HG03175 (cell line): Measurements from ENCODE around the gene STXBP4.

Experiments used
- ATAC-seq: cut with Tn5 transposase; IDR thresholded peaks from one replicate; pipeline ENCODE4 v1.9.1; 2021; ENCODE audit warnings: mild to moderate bottlenecking, moderate library complexity; ENCODE audit not compliant: unreplicated experiment

STXBP4 gene

GRCh38 chr17:55110521-55110920, 142.0 kb downstream of the STXBP4 start:
- no peak for ATAC-seq

- ATAC-seq: no peak
Measured at GRCh38 chr17:55114283-55114682, 145.7 kb downstream of the STXBP4 start.

DNA sequence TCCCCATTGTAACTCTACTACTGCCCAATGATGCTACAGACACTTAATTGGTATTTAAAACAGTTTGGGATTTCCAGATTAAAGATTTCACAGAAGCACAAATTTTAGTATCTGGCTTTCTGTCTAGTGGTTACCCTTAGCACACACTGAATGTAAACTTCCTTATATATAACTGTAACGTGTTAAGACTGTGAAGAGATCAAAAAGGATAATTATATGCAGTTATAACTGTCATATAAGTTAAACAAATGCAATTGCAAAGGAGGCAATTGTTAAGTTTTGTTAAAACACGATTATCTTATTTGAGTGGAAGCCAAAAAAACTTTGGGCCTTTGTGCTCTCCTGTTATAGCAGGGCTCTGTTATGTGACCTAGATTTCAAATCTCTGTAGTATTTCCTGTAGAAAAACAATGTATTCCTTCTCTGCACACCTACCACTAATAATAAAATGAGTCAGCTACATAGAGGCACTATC, 147.9 kb downstream of the STXBP4 start:
- no peak for ATAC-seq

DNA sequence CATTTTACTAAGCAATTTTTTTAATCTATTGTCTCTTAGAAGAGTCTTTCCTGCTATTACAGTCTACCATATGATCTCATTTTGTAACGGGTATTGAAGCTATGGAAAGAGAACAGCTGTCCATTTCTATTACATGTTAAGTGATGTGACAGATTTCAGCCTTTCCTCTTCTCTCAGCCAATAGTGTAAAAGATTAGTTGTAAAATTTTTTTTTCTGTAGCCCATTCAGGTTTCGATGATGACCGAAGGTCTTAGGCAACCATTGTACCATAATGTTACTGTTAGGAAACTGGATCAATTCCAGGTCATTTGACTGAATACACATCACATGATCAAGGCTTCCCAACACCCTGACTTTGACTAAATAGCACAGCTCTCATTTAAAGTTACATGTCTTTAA, 148.6 kb downstream of the STXBP4 start:
- ATAC-seq: no peak

DNA sequence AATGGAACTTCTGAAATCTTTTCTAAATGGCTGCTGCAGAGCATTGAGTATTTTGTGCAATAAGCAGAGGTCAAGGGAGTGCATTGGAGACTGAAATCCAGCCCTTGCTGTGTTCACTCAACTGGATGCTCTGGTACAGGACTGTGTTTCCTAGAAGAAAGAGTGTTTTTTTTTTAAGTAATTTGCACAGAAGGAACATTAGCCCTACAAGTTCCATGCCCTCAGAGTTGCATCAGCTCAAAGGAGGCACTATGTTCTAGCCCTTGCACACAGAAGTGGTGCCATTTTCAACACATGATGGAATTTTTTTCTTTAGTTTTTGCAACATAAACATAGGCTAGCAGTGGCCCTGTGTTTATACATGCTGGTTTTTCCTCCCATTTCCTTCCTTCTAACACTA, 152.1 kb downstream of the STXBP4 start:
- no peak for ATAC-seq

DNA sequence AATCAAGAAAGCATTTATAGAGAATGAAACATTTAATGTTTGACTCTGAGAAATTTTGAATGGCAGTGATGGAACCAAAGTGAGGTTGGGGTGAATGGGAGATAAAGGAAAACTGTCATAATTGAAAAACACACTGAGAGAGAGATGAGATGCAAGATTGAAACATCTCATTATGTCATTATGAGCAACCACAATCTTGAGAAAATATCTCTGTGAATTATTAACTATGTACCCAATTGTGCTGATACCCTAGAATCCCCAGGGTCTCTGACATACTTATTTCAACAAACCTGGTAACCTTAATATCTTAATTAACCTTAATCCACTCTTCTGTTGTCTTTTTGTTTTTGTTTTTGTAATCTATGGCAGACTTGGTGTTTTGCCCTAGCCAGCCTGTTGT, 152.7 kb downstream of the STXBP4 start:
- ATAC-seq: no peak

DNA sequence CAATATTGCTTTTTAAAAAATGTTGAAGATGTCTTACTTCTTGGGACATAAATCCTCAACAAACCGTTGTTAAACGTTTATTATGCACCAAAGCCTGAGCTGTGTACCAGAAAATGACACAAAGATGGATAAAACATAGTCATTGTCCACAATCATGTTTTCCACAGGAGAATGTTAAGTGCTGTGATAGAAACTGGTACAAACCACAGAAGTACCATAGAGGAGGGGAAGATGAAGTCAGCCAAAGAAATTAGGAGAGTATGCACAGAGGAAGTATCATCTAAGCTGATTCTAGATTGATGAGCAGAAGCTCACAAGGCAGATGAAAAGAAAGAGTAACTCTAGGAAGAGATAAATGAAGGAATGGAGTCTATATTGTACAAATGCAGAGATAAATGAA, 153.5 kb downstream of the STXBP4 start:
- ATAC-seq: no peak

DNA sequence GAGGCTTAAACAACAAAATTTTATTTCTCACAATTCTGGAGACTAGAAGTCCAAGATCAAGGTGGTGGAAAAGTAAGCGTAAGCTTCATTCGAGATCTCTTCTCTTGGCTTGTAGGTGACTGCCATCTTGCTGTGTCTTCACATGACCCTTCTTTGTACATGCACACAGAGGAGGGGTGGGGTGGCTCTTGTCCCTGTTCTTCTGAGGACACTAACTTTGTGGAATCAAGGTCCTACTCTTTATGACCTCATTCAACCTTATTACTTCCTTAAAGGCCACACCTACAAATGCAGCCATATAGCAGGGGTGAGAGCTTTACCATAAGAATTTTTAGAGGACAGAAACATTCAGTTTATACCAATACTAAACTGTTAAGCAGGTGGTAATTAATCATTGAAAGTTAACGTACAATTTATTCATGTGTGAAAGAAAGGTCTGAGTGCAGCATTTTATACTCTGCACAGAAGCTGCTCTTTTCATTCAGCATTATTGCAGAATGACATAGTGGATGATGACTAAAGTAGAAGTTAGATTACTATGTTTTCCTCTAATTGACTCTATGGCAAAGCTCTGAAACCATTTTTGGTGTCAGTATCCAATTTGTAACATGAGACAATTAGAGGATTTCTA, 156.3 kb downstream of the STXBP4 start:
- ATAC-seq: no peak

DNA sequence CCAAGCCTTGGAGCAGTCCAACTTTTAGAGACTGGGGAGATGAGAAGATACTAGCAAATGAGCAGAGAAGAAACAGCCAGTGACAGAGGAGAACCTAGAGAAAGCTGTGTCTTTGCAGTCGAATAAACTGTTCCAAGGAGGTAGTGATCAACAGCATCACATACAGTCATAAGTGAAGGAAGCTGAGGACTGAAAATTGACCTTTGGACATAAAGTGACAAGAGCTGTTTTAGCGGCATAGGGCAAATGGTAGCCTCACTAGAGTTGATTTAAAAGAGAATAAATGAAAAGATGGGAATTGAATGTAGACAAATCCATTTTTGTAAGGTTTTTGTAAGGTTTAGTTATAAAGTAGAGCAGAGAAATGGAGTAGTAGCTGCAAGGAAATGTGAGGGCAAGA, 165.0 kb downstream of the STXBP4 start:
- ATAC-seq: no peak

GRCh38 chr17:55134486-55135157, 166.1 kb downstream of the STXBP4 start:
- no peak for ATAC-seq

GRCh38 chr17:55140809-55141208, 172.2 kb downstream of the STXBP4 start:
- no peak for ATAC-seq

- ATAC-seq: no peak
Measured at GRCh38 chr17:55144518-55144917, 176.0 kb downstream of the STXBP4 start.

DNA sequence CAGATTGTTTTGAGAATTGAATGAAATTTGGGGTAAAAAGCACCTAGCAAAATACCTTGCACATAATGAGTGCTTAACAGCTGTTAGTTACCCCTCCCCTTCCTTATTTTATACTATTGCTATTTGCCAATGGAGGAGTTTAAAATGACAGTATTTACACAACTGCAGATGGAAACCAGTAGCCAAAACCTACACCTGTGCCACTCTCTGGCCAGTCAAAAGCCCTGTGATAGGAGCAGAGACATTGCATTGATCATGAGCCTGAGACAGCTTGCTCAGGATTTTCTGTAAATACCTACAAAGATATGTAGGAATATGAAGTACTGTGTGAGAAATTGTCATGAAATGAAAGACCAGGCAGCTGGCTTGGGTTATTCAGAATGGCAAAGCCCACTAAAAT, 180.9 kb downstream of the STXBP4 start:
- ATAC-seq: no peak

DNA sequence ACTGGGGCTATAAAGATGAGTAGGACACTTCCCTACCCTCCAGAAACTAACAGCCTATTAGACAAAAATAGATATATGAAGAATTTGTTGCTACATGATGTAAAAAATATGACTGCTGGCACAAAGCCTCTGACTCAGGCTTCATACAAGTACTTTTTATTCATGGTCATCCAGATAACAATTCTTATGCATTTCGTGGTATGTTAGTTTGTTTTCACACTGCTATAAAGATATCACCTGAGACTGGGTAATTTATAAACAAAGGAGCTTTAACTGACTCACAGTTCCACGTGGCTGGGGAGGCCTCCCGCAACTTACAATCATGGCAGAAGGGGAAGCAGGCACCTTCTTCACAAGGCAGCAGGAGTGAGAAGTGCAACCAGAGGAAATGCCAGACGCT, 183.7 kb downstream of the STXBP4 start:
- no peak for ATAC-seq

DNA sequence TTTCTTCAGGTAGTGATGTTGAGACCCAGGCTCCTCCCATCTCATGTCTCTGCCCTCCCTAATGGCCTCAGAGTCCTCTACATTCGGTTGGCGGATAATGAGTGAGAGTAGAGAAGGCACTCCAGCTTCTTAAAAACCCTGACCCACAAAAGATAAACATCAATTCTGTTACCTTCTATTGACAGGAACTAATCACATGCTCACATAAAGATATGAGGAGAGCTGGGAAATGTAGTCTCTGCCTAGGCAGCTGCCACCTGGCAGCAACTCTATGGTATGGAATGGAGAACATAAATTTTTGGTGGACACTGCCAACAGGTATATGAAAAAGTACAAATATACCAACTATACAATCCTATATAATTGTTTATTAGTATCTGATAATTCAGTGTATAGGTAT, 185.5 kb downstream of the STXBP4 start:
- no peak for ATAC-seq

DNA sequence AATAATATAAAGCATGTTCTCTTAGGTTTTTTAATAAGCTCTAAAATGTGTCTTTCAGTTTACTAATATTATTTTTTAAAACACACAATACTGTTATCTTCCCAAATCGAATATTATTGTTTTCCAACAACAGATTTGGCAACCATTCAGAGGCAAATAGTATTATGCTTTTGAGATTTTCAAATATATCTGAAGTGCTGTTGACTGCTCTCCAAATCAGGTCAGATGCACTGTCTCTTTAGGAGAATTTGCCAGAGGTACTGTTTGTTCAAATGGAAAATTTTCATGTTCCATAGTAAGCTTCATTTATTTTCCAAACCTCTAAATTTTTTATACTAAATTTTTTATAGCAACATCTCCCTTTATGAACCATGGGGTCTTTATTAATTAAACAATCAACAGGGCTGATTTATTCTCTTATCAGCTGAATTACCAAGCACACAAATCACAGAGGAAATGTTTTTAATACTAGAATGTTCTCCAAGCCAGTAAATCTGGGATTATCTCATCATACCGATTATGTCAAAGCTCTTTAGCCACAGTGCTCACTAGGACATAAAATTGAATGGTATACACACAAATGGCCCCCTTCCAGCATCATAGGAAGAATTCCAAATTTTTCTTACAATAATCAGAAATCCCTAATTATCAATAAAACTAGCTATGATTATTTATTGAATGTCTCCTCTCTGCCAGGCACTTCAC, 187.4 kb downstream of the STXBP4 start:
- no peak for ATAC-seq

DNA sequence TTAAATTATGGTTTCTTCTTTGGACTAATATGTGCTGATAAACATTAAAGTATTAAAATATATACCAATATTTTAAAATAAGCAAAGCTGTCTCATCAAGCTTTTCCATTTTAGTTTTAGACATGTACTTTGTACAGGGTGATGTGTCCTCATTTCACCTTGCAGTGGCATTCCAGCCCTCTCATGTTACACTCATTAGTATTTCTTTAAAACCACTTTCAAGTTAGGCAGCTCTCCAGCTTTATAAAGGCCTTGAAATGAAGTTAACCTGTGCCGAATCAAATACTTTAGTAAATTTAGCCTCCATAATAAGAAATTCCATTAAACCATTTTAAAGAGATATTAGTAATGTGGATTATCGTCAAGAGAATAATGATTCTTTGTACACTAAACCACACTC, 188.6 kb downstream of the STXBP4 start:
- ATAC-seq: no peak

GRCh38 chr17:55158439-55158838, 189.9 kb downstream of the STXBP4 start:
- ATAC-seq: no peak

DNA sequence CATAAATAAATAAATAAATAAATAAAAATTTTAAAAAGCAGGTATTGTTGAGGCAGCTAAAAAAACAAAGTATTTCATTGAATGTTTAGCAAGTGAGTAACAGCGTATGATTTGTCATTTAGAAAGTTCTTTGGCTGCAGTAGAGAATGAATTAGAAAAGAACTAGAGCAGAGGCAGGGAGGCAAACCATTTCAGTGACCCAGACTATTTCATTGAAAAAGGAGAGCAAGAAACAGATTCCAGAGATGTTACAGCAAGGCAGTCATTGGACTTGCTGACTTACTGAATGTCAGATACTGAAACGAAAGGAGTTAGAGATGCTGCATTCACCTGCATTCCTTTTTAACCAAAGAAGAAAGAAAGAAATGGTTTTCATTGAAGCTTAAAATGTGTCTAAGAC, 190.7 kb downstream of the STXBP4 start:
- ATAC-seq: no peak

- ATAC-seq: no peak
Measured at GRCh38 chr17:55160501-55160900, 191.9 kb downstream of the STXBP4 start.

DNA sequence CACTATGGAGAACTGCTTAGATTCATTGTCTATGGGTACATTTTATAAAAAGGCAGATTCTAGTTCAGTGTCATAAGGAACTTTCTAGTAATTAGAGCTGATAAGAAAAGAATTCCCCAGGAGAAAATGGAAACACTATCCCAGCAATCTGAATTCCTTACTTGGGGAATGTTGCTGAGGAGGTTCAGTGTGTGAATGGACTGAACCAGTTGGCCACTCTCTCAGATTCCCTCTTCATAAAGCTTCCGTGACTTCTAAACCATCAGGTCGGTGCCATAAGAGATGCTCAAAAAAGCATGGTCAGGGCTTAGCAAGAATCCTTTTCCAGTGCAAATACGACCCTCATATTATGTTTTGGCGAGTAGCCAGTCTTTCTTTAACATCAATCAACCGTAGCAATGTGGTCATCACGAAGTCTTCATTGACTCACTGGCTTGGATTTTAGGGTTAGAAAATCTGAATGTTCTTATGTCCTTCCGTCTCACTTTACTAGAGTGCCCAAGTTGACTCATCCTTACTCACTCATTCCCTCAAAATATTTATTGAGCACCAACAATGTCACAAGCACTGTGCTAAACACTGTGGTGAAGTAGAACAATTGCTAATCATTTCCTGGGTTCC, 193.5 kb downstream of the STXBP4 start:
- ATAC-seq: no peak

- no peak for ATAC-seq
Measured at GRCh38 chr17:55162556-55162946, 194.0 kb downstream of the STXBP4 start.
